ENCODE measurements around the gene WDR70. TPM values are rescaled to one million over a fixed set of nuclear protein-coding genes. Genes with fewer than 3 reads are reported as not detected.

The WDR70 gene
- total and polyA plus RNA-seq, 3 donors from 2014 or later, result 25.3 to 27.6 (median 25.5) TPM

GRCh38 chr5:37720550-37720952 lies 341.4 kb downstream of the WDR70 start:
- no peaks in the 10 kb centered on the region for H3K9me3 ChIP-seq
- no peak overlapping the region for H3K4me3 ChIP-seq
- no peaks in the 10 kb centered on the region for H3K36me3 ChIP-seq (ENCODE audit: low read depth, missing control alignments)
- no peak for DNase-seq
- no peak overlapping the region for H3K27ac ChIP-seq
- H3K27me3 ChIP-seq, result no peaks in the 10 kb centered on the region
- H3K4me1 ChIP-seq, result peaks cover 13% of the 10 kb centered on the region
- intact Hi-C loops (cut with DNase I; ENCODE audit: low total_unique reads), result no loop called here
- 95 to 98% methylated on average over 2 of the region's 2 CpGs for WGBS, 2 donors
- no peak for TF ChIP-seq POLR2A (IDR thresholded peaks at IDR 0.05)
- TF ChIP-seq CTCF (IDR thresholded peaks at IDR 0.05), result no peak

- TF ChIP-seq CTCF (IDR thresholded peaks at IDR 0.05) (no peak), POLR2A (IDR thresholded peaks at IDR 0.05) (no peak)
- H3K27me3 ChIP-seq, result no peaks in the 10 kb centered on the region
- no peak for DNase-seq
- intact Hi-C loops (cut with DNase I; ENCODE audit: low total_unique reads), result no loop called here
- 76 to 90% methylated on average over 5 of the region's 5 CpGs for WGBS, 2 donors
- H3K4me1 ChIP-seq, result peaks cover 13% of the 10 kb centered on the region
- no peak overlapping the region for H3K4me3 ChIP-seq
- no peak overlapping the region for H3K27ac ChIP-seq
- H3K36me3 ChIP-seq (ENCODE audit: low read depth, missing control alignments), result no peaks in the 10 kb centered on the region
- no peaks in the 10 kb centered on the region for H3K9me3 ChIP-seq
Measured at GRCh38 chr5:37721447-37721871, 342.3 kb downstream of the WDR70 start.

GRCh38 chr5:37722236-37723161 lies 343.4 kb downstream of the WDR70 start:
- Histone ChIP-seq H3K4me3 (no peak overlapping the region), H3K9me3 (no peaks in the 10 kb centered on the region), H3K36me3 (ENCODE audit: low read depth, missing control alignments) (no peaks in the 10 kb centered on the region), H3K4me1 (peaks cover 9% of the 10 kb centered on the region), H3K27me3 (no peaks in the 10 kb centered on the region), H3K27ac (no peak overlapping the region)
- DNase-seq, result no peak
- 86 to 93% methylated on average over 6 of the region's 6 CpGs for WGBS, 2 donors
- intact Hi-C loops (cut with DNase I; ENCODE audit: low total_unique reads), result no loop called here
- TF ChIP-seq POLR2A (IDR thresholded peaks at IDR 0.05) (no peak), CTCF (IDR thresholded peaks at IDR 0.05) (no peak)

GRCh38 chr5:37723162-37723961 lies 344.2 kb downstream of the WDR70 start:
- Histone ChIP-seq H3K27me3 (no peaks in the 10 kb centered on the region), H3K36me3 (ENCODE audit: low read depth, missing control alignments) (no peaks in the 10 kb centered on the region), H3K27ac (no peak overlapping the region), H3K4me3 (no peak overlapping the region), H3K9me3 (no peaks in the 10 kb centered on the region), H3K4me1 (peaks cover under 1% of the 10 kb centered on the region)
- DNase-seq, result peak; percentile 26
- intact Hi-C loops (cut with DNase I; ENCODE audit: low total_unique reads), result no loop called here
- WGBS, 2 donors, result 84 to 88% methylated on average over 8 of the region's 8 CpGs
- TF ChIP-seq CTCF (IDR thresholded peaks at IDR 0.05), result no peak
